DND-41 (cell line): Measurements from ENCODE around the gene ZNF440.
A peak's percentile ranks its signal among the peaks of the same experiment; 100 is the strongest.

Experiments used
- ATAC-seq: fragments of 200-7000 bp; cut with Tn5 transposase; 3 replicates; pipeline ENCODE4 v1.9.1; 2021; ENCODE audit warnings: low read depth; ENCODE audit not compliant: insufficient read depth
- DNase-seq: peaks from one replicate; pipeline ENCODE4 v3.0.0-alpha.2; 2020
- H2AFZ ChIP-seq: 2 replicates; pipeline ENCODE4 v1.6.0; 2012; ENCODE audit warnings: low read depth, low read length
- H3K27ac ChIP-seq: 2 replicates; pipeline ENCODE4 v1.5.1; 2012; ENCODE audit warnings: low read length, inconsistent platforms
- H3K27me3 ChIP-seq: fragments of 200-600 bp; sonication (generic); 2 replicates; pipeline ENCODE4 v1.6.0; 2012; ENCODE audit warnings: low read length, mild to moderate bottlenecking, inconsistent platforms; ENCODE audit not compliant: insufficient read depth, poor library complexity
- H3K36me3 ChIP-seq: 2 replicates; pipeline ENCODE4 v1.5.1; 2012; ENCODE audit warnings: low read length, inconsistent platforms; ENCODE audit not compliant: insufficient read depth
- H3K4me1 ChIP-seq: 2 replicates; pipeline ENCODE4 v1.5.1; 2012; ENCODE audit warnings: mild to moderate bottlenecking, low read length; ENCODE audit not compliant: insufficient read depth
- H3K4me2 ChIP-seq: 2 replicates; pipeline ENCODE4 v1.6.0; 2012; ENCODE audit warnings: mild to moderate bottlenecking, moderate library complexity, low read length, inconsistent platforms; ENCODE audit not compliant: insufficient read depth
- H3K4me3 ChIP-seq, 2 experiments: fragments of 200-600 bp in 1 of 2; shearing (Covaris generic) in 1 of 2; 2 replicates each; pipeline ENCODE4 v1.5.1; 2012 to 2016; ENCODE audit warnings: inconsistent platforms in 2 of 2, low read length in 2 of 2, mild to moderate bottlenecking in 2 of 2, low read depth in 1 of 2, moderate library complexity in 1 of 2
- H3K79me2 ChIP-seq: 2 replicates; pipeline ENCODE4 v1.6.0; 2012; ENCODE audit warnings: low read length, inconsistent platforms; ENCODE audit not compliant: insufficient read depth
- H3K9ac ChIP-seq: 2 replicates; pipeline ENCODE4 v1.6.0; 2012; ENCODE audit warnings: low read depth, mild to moderate bottlenecking, inconsistent platforms, low read length, moderate library complexity
- H3K9me3 ChIP-seq: 2 replicates; pipeline ENCODE4 v1.5.1; 2012; ENCODE audit warnings: low read length, moderate library complexity, mild to moderate bottlenecking, inconsistent platforms; ENCODE audit not compliant: insufficient read depth, severe bottlenecking
- H4K20me1 ChIP-seq: 2 replicates; pipeline ENCODE4 v1.6.0; 2012; ENCODE audit warnings: low read length; ENCODE audit not compliant: insufficient read depth
- CTCF ChIP-seq: IDR thresholded peaks from 2 replicates; pipeline ENCODE4 v1.5.1; 2012; ENCODE audit warnings: borderline replicate concordance, low read length, moderate library complexity, mild to moderate bottlenecking; ENCODE audit not compliant: poor library complexity, severe bottlenecking; ENCODE audit errors: extremely low read depth
- EZH2 ChIP-seq: IDR thresholded peaks from 3 replicates; pipeline ENCODE4 v1.6.1; 2012; ENCODE audit warnings: borderline replicate concordance, low read depth, mild to moderate bottlenecking, moderate library complexity, low read length, inconsistent platforms; ENCODE audit not compliant: severe bottlenecking

ZNF440 gene

GRCh38 chr19:11806354-11807098 lies 7.5 kb upstream of the ZNF440 start:
- Histone ChIP-seq H3K36me3 (peaks cover 33% of the 10 kb centered on the region; the same call in 1 of the 2 replicates), H3K79me2 (no peaks in the 10 kb centered on the region), H3K4me1 (no peaks in the 10 kb centered on the region), H3K9ac (no peak overlapping the region), H3K4me3 (no peak overlapping the region), H3K27me3 (no peaks in the 10 kb centered on the region), H3K9me3 (peaks cover 21% of the 10 kb centered on the region), H3K4me2 (no peak overlapping the region), H3K27ac (no peak overlapping the region), H4K20me1 (no peaks in the 10 kb centered on the region), H2AFZ (no peak overlapping the region)
- no peak for DNase-seq
- ATAC-seq: no peak
- TF ChIP-seq EZH2: no peak

DNA sequence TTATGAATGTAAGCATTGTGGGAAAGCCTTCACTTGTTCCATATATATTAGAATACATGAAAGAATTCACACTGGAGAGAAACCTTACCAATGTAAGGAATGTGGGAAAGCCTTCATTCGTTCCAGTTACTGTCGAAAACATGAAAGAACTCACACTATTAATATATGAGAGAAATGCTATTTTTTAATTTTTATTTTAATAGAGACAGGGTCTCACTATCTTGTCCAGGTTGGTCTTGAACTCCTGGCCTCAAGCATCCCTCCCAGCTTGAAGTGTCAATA lies 7.0 kb upstream of the ZNF440 start:
- no peaks in the 10 kb centered on the region for H3K79me2 ChIP-seq
- no peak overlapping the region for H3K27ac ChIP-seq
- no peak overlapping the region for H2AFZ ChIP-seq
- H3K4me1 ChIP-seq: no peaks in the 10 kb centered on the region
- no peaks in the 10 kb centered on the region for H4K20me1 ChIP-seq
- no peak overlapping the region for H3K4me2 ChIP-seq
- peaks cover 21% of the 10 kb centered on the region for H3K9me3 ChIP-seq
- no peak overlapping the region for H3K9ac ChIP-seq
- TF ChIP-seq EZH2 (no peak), CTCF (no peak)
- ATAC-seq (no peak), DNase-seq (no peak)
- peaks cover 33% of the 10 kb centered on the region; the same call in 1 of the 2 replicates for H3K36me3 ChIP-seq
- H3K4me3 ChIP-seq: no peak overlapping the region
- H3K27me3 ChIP-seq: no peaks in the 10 kb centered on the region

DNA sequence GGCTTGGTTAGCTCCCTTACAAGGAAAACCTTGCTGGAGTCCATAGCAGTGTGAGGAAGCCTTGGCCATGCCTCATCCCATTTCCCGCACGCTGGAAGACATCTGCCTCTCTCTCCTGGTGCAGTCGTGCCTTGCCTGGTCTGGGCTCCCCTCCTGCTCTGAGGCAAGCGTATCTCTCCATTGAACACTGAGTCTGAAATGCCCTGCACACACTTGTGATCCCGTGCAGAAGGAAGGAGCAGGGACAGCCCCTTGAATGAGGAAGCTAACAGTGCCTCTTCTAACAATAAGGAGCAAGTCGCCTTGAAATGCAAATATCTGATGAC lies 407 bp upstream of the ZNF440 start:
- no peaks in the 10 kb centered on the region for H3K27me3 ChIP-seq
- H3K27ac ChIP-seq: peak overlapping the region; percentile 83
- no peaks in the 10 kb centered on the region for H3K9me3 ChIP-seq
- H4K20me1 ChIP-seq: no peaks in the 10 kb centered on the region
- peaks cover 15% of the 10 kb centered on the region for H3K79me2 ChIP-seq
- ATAC-seq: peak; percentile 56
- peak overlapping the region; percentile 76 for H3K9ac ChIP-seq
- H3K36me3 ChIP-seq: no peaks in the 10 kb centered on the region
- DNase-seq: no peak
- peak overlapping the region; percentile 76 for H3K4me2 ChIP-seq
- peak; percentile 2 for TF ChIP-seq CTCF
- TF ChIP-seq EZH2: no peak
- peaks cover 22% of the 10 kb centered on the region for H3K4me1 ChIP-seq
- H3K4me3 ChIP-seq: peak overlapping the region; percentile 71 to 92; a peak in 3 of 4 replicates
- peak overlapping the region; percentile 98 for H2AFZ ChIP-seq

- TF ChIP-seq EZH2: no peak
- TF ChIP-seq CTCF: no peak
- DNase-seq (no peak), ATAC-seq (peak; percentile 10; the same call in 2 of the 3 replicates)
- Histone ChIP-seq H3K4me1 (peaks cover 22% of the 10 kb centered on the region), H3K9me3 (no peaks in the 10 kb centered on the region), H4K20me1 (no peaks in the 10 kb centered on the region), H3K27me3 (no peaks in the 10 kb centered on the region), H3K9ac (peak overlapping the region; percentile 76), H3K27ac (peak overlapping the region; percentile 83), H3K36me3 (peaks cover 3% of the 10 kb centered on the region; the same call in 1 of the 2 replicates), H3K4me3 (peak overlapping the region; percentile 71 to 92), H3K4me2 (peak overlapping the region; percentile 76), H2AFZ (peak overlapping the region; percentile 98), H3K79me2 (peaks cover 19% of the 10 kb centered on the region)
Observed at GRCh38 chr19:11814700-11815035, 595 bp downstream of the ZNF440 start.
